SK-N-SH treated with all-trans-retinoic acid at 6 μM for 48 hours (cell line): ENCODE measurements around the gene USP24.

ENCODE experiments used
- ARNTL ChIP-seq: fragments of 450-650 bp; formaldehyde crosslinking; IDR thresholded peaks from 2 replicates; pipeline ENCODE4 v1.5.0; 2020; ENCODE audit warnings: low read depth, mild to moderate bottlenecking, moderate library complexity, borderline replicate concordance
- CSDC2 ChIP-seq: fragments of 250-450 bp; sonication (Bioruptor Pico); IDR thresholded peaks from 2 replicates; pipeline ENCODE4 v1.5.0; 2020; ENCODE audit warnings: mild to moderate bottlenecking, moderate library complexity
- ISL1 ChIP-seq: fragments of 250-450 bp; sonication (Bioruptor Pico); IDR thresholded peaks from 2 replicates; pipeline ENCODE4 v2.1.2; 2022; ENCODE audit warnings: mild to moderate bottlenecking, moderate library complexity
- OSR1 ChIP-seq: fragments of 250-450 bp; sonication (Bioruptor Pico); IDR thresholded peaks from 2 replicates; pipeline ENCODE4 v1.8.0; 2022; ENCODE audit warnings: moderate library complexity, mild to moderate bottlenecking, inconsistent platforms
- PPARA ChIP-seq: fragments of 250-450 bp; sonication (Bioruptor Pico); IDR thresholded peaks from 2 replicates; pipeline ENCODE4 v1.5.0; 2020; ENCODE audit warnings: mild to moderate bottlenecking, borderline replicate concordance
- TCF4 ChIP-seq: fragments of 250-450 bp; sonication (Bioruptor Pico); IDR thresholded peaks from 2 replicates; pipeline ENCODE4 v1.8.0; 2021; ENCODE audit warnings: mild to moderate bottlenecking, moderate library complexity, borderline replicate concordance
- ZFP3 ChIP-seq: fragments of 250-450 bp; sonication (Bioruptor Pico); IDR thresholded peaks from 2 replicates; pipeline ENCODE4 v1.5.0; 2020; ENCODE audit warnings: mild to moderate bottlenecking, moderate library complexity
- ZFP30 ChIP-seq: fragments of 450-650 bp; formaldehyde crosslinking; IDR thresholded peaks from 2 replicates; pipeline ENCODE4 v1.5.0; 2022; ENCODE audit warnings: mild to moderate bottlenecking, moderate library complexity
- ZNF8 ChIP-seq: fragments of 450-650 bp; formaldehyde crosslinking; IDR thresholded peaks from 2 replicates; pipeline ENCODE4 v1.5.0; 2020; ENCODE audit warnings: mild to moderate bottlenecking, moderate library complexity
- TF ChIP-seq, protein P1 (sequence below): fragments of 250-450 bp; sonication (Bioruptor Pico); IDR thresholded peaks from 2 replicates; pipeline ENCODE4 v1.8.0; 2020; ENCODE audit warnings: mild to moderate bottlenecking, moderate library complexity, borderline replicate concordance
- TF ChIP-seq, protein P2 (sequence below): fragments of 250-450 bp; sonication (Bioruptor Pico); IDR thresholded peaks from 2 replicates; pipeline ENCODE4 v1.8.0; 2021; ENCODE audit warnings: low read depth, mild to moderate bottlenecking, moderate library complexity, borderline replicate concordance

DNA sequence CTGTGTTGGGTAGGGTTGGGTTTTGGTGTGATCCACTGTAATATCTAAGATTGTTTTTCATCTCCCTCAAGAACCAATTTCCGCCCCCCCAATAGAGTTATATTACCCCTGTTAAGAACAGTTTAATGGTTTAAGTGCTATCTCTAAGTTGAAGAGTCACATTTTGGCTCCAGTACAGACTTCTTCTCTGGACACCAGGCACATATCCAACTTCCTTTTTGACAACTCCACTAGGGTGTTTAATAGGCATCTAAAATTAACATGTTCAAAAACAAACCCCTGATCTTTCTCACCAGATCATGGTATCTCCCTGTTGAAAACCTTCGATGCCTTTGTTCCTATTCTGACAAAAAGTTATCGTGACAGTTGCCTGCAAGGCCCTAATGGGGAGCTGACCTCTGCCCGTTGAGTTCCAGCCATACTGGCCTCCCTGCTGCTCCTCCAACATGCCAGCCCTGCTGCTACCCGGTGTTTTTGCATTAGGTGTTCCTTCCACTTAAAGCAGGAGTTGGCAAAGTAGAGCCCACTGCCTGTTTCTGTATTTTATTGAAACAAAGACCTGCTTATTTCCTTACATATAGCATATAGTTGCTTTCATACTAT lies 18.6 kb downstream of the USP24 start:
- TF ChIP-seq, protein P1, sequence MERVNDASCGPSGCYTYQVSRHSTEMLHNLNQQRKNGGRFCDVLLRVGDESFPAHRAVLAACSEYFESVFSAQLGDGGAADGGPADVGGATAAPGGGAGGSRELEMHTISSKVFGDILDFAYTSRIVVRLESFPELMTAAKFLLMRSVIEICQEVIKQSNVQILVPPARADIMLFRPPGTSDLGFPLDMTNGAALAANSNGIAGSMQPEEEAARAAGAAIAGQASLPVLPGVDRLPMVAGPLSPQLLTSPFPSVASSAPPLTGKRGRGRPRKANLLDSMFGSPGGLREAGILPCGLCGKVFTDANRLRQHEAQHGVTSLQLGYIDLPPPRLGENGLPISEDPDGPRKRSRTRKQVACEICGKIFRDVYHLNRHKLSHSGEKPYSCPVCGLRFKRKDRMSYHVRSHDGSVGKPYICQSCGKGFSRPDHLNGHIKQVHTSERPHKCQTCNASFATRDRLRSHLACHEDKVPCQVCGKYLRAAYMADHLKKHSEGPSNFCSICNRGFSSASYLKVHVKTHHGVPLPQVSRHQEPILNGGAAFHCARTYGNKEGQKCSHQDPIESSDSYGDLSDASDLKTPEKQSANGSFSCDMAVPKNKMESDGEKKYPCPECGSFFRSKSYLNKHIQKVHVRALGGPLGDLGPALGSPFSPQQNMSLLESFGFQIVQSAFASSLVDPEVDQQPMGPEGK (CRISPR knock-in tag) = no peak
- TF ChIP-seq, protein P2, sequence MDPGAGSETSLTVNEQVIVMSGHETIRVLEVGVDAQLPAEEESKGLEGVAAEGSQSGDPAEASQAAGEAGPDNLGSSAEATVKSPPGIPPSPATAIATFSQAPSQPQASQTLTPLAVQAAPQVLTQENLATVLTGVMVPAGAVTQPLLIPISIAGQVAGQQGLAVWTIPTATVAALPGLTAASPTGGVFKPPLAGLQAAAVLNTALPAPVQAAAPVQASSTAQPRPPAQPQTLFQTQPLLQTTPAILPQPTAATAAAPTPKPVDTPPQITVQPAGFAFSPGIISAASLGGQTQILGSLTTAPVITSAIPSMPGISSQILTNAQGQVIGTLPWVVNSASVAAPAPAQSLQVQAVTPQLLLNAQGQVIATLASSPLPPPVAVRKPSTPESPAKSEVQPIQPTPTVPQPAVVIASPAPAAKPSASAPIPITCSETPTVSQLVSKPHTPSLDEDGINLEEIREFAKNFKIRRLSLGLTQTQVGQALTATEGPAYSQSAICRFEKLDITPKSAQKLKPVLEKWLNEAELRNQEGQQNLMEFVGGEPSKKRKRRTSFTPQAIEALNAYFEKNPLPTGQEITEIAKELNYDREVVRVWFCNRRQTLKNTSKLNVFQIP (CRISPR knock-in tag) = no peak
- TF ChIP-seq ZFP30 (CRISPR knock-in tag) = no peak
- no peak for TF ChIP-seq ZFP3 (CRISPR knock-in tag)
- no peak for TF ChIP-seq TCF4 (CRISPR knock-in tag)
- TF ChIP-seq ZNF8 (CRISPR knock-in tag) = no peak
- TF ChIP-seq OSR1 (CRISPR knock-in tag) = no peak
- no peak for TF ChIP-seq ARNTL
- peak; percentile 11; the same call in 1 of the 2 replicates for TF ChIP-seq ISL1 (CRISPR knock-in tag)
- no peak for TF ChIP-seq PPARA (CRISPR knock-in tag)
- TF ChIP-seq CSDC2 = no peak
